Astrocyte (in vitro differentiated cells and primary cell): Measurements from ENCODE around the gene NFATC3.

Experiments used
- EZH2 ChIP-seq: IDR thresholded peaks from 2 replicates; pipeline ENCODE4 v1.6.1; 2012; ENCODE audit warnings: mild to moderate bottlenecking, low read length, inconsistent platforms; ENCODE audit not compliant: insufficient read depth
- TF ChIP-seq, protein P1 (sequence below): IDR thresholded peaks from 2 replicates; pipeline ENCODE4 v1.5.1; 2011; ENCODE audit warnings: low read depth, mild to moderate bottlenecking, inconsistent platforms, low read length, moderate library complexity; ENCODE audit not compliant: insufficient read depth

DNA sequence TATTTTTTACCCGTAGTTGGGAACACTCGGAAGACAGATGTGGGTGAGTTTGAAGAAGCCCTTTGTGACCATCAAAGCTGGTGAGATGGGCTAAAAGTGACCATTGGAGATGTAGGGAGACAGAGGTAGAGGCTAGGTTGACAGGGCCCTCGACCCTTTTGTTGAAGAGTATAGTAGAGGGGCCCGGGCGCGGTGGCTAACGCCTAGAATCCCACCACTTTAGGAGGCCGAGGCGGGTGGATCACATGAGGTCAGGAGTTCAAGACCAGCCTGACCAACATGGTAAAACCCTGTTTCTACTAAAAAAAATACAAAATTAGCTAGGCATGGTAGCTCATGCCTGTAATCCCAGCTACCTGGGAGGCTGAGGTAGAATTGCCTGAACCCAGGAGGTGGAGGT is 16.2 kb upstream of the NFATC3 start:
- TF ChIP-seq, protein P1, sequence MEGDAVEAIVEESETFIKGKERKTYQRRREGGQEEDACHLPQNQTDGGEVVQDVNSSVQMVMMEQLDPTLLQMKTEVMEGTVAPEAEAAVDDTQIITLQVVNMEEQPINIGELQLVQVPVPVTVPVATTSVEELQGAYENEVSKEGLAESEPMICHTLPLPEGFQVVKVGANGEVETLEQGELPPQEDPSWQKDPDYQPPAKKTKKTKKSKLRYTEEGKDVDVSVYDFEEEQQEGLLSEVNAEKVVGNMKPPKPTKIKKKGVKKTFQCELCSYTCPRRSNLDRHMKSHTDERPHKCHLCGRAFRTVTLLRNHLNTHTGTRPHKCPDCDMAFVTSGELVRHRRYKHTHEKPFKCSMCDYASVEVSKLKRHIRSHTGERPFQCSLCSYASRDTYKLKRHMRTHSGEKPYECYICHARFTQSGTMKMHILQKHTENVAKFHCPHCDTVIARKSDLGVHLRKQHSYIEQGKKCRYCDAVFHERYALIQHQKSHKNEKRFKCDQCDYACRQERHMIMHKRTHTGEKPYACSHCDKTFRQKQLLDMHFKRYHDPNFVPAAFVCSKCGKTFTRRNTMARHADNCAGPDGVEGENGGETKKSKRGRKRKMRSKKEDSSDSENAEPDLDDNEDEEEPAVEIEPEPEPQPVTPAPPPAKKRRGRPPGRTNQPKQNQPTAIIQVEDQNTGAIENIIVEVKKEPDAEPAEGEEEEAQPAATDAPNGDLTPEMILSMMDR = no peak
- no peak for TF ChIP-seq EZH2
